EL (cell line): ENCODE results near the gene MLPH.

Experiments used
- DNase-seq: peaks from one replicate; pipeline ENCODE4 v3.0.0-alpha.2; 2016

MLPH gene

DNA sequence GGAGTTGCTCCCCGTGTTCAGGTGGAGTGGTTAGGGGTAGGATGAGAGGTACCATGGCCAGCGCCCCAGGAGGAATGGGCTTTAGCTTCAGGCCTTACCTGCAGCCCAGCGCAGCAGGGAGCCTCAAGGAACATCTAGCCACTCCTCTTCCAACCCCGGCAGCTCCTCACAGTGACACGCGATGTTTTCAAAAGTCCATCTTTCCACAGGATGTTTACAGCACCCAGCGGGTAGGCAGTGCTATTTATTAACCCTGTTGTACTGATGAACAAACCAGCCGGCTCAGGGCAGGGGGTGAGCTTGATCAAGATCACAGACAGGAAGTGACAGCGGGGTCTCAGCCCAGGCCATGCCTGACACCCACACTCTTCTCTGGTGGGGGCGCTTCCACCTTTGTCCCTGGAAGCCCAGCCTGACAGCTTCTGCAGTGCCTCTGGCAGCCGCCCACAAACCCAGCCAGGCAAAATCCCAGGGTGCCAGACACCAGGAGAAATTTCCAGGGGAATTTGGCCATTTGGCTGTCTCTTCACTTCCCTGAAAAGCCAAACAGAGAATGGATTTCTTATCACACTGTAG, 60.9 kb downstream of the MLPH start:
- no peak for DNase-seq

DNA sequence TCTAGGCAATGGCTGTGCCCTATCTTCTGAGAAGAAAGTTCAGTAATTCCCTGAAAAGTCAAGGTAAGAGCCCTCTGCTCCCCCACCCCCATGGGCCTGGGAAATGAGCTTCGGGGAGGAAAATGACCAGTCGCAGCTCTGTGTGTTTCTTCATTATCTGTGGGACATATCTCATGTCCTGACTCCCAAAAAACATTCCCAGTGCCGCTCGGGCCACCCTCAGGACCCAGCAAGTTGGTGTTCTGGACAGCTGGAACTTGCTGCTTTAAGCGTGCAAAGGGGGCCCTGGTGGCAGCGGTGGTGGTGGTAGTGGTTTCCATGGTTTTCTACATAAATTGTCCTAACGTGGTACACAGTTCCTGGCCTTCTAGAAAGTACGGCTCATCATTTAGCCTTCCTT, 62.2 kb downstream of the MLPH start:
- no peak for DNase-seq

GRCh38 chr2:237549643-237550415, 62.8 kb downstream of the MLPH start:
- DNase-seq: no peak

- no peak for DNase-seq
Observed at GRCh38 chr2:237551071-237551574, 64.1 kb downstream of the MLPH start.

DNA sequence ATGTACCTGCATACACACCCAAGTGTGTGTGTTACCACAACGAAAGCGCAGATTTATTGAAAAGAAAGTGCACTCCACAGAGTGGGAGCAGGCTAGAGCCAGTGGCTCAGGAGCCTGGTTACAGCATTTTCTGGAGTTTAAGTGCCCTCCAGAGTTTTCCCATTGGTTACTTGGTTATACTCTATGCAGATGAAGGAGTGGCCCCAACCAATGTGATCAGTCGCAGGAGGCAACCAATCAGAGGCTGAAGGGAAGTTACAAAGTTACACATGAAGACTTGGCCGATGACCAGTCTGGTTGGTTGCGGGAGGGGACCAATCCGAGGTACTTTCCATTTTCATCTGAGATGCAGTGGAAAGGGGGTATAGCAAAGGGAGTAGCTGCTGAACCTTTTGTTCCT, 65.9 kb downstream of the MLPH start:
- DNase-seq: no peak

DNA sequence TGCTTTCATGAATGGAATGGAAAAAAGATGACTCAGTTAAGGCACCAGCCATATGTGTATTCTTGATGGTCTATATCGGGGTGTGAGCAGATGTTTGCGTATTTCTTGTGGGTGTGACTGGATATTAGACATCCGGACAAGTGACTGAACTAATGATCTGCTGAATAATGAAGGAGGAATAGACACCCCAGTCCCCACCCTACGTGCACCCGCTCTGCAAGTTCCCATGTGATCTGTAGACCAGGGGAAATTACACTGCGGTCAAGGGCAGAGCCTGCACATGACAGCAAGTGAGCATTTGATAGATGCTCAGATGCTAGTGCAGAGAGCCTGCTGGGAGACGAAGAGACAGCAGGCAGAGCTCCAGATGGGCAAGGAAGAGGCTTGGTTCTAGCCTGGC, 66.9 kb downstream of the MLPH start:
- no peak for DNase-seq

DNA sequence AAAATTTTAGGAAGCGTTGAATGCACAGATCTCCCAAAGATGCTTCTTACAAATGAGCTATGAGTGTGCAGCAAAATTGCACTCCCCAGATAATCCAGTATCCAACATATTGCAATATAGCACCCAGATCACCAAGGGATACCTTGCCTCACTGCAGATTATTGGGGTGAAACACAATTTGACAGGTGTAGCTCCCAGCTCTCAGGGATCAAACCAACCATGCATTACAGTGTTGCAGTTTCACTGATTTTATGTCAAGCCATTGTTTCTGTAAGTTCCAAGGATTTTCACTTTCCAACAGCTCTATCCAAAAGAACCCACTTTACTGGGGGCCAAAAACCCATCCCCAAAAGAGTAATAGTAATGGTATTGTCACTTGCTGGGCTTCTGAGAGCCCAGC, 68.5 kb downstream of the MLPH start:
- DNase-seq: no peak

DNA sequence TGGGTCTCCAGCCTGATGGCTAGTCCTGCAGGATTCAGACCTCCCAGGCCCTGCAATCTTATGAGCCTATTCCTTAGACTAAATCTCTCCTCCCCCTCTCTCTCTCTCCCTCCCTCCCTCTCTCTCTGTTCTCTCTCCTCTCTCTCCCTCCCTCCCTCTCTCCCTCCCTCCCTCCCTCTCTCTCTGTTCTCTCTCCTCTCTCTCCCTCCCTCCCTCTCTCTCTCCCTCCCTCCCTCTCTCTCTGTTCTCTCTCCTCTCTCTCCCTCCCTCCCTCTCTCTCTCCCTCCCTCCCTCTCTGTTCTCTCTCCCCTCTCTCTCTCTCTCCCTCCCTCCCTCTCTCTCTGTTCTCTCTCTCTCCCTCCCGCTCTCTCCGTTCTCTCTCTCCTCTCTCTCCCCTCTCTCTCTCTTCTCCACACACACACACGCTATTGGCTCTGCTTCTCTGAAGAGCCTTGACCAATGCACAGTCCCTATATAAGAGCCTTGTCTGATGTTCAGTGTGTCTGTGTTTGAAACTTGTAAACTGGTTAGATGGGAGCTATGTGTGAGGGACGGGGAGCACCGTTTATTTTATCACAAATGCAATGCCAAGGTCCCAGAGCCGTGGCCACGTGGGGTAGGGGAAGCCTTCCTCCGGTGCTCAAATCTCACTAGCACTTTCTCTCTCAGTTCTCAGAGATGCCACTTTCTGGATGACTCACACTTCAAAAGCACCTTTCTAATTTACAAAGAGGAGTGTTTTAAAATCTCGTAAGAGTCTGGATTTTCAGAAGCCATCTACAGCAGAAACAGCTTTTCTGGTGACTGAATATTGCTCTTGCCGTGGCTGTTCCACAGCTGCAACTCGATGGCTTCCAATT, 70.0 kb downstream of the MLPH start:
- DNase-seq: no peak

GRCh38 chr2:237557633-237558015, 70.6 kb downstream of the MLPH start:
- no peak for DNase-seq

DNA sequence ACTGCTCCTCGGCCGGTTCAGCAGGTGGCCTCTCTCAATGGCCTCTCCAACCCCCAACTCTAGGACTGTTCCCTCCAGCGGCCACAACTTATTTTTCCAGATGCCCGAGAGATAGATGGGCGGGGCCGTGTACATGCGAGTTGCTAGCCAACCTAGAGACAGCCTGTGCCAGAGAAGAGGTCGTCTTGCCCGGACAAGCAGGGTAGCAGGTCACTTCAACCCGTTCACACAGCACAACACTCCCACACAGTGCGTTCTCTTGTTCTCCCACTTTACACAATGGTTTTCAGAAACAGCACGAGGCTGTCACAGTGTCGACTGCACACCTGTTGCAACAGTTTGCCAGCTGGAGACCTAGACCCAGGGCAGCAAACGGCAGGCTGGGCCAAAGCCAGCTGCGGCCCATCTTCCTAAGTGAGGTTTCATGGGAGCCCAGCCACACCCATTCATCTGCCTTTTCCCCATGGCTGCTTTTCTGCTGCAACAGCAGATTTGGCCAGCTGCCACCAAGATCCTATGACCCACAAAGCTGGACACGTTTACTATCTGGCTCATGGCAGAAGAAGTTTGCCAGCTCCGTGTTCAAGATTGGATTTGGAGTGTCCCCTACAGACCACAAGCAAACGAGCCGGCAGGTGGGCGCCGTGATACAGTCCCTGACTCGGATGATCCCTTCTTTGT, 72.0 kb downstream of the MLPH start:
- peak; percentile 91 for DNase-seq

DNA sequence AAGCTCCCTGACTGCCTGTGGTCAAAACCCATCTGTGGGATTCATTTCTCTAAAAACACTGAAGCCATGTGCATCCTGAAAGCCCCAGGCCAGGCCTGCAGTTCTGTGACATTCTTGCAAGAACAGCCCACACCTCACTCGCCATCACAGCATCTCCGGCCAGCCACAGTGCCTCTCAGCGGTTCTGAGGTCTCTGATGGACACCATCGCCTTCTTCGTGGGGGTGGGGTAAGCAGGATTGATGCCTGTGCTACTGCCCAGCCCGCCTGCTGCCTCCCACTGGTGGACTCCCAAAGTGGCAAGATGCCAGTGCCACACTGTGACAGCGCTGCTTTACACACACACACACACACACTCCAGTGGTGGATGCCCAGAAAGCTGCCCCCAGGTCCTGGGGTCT, 74.2 kb downstream of the MLPH start:
- DNase-seq: no peak

DNA sequence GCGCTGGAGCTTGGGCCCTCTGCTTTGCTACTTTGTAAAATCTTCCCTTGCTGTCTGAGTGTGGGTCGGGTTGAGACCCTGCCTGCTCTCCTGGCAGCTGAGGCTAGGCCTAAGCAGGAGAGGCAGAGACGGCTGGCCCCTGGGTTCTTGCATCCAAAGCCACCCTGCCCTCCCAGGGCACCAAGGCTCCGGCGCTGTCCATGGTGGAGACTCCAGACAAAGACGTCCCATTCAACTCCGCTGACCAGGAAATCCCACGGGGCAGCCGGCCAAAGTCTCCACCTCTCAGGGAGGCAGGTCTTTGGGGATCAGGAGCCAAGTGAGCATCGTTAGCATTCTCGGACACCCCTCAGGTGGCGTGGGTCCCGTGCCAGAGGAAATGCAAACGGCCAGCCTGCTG, 76.8 kb downstream of the MLPH start:
- DNase-seq: peak; percentile 12

DNA sequence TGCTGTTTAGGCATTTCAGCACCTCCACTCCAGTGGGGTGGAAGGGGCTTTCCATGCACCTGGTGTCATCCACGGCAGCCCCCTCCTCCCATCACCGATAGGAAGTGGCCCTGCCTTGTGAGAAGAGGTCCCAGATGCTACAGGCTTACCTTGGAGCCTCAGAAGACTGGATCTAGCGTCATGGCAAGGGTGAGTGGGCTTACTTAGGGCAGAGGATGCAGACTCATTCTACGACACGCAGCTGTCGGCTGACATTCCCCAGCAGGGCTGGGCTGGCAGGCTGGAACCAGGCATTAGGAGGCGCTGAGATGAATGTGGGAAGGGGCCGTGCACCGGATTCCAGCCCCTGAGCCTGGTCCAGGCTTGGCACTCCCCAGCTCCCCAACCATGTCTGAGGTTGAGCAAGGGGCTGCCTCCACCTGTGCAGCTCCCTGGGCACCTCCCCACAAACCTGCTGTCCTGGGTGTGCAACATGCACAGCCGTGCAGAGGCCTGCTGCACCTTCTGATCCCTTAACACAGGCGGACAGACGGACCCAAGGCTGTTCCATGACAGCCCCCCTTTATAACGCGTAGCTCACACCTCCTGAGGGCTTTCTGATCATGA, 77.6 kb downstream of the MLPH start:
- no peak for DNase-seq

DNA sequence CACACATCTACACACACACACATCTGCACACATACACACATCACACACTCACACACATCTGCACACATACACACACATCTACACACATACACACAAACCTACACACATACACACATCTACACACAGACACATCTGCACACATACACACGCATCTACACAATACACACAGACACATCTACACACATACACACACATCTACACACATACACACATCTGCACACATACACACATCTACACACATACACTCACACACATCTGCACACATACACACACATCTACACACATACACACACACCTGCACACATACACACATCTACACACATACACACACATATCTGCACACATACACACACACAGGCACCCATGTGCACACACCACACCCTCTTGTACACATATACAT, 78.9 kb downstream of the MLPH start:
- DNase-seq: no peak

DNA sequence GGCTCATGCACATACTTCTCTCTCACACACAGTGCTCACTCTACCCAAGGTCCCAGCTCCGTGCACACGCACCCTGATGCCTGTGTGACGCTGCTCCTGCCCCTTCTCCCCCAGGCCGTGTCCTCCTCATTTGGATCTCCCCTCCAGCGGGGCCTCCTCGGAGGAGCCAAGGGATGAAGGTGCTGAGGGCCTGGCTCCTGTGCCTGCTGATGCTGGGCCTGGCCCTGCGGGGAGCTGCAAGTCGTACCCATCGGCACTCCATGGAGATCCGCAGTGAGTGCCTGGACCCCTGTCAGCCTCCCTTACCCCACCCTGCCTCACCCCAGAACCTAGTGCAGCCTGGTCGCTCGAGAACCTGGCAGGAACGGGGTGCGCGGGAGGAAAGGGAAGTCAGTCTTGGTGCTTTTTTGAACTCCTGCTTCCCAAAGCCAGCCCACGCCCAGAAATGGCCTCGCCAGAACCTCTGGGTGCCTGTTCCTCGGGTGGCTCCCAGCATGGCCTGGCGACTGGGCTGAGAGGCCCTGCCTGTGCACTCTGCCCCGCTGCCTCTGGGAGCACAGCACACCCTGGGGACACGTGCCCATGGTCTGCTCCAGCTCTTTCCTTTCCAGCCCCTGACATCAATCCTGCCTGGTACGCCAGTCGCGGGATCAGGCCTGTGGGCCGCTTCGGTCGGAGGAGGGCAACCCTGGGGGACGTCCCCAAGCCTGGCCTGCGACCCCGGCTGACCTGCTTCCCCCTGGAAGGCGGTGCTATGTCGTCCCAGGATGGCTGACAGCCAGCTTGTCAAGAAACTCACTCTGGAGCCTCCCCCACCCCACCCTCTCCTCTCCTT, 79.6 kb downstream of the MLPH start, which contains the start of gene PRLH:
Gene PRLH (plus strand): TSS at position 174 of the 835 bp plus-strand sequence. CDS start 0 bp downstream, at position 174.
- DNase-seq: no peak

GRCh38 chr2:237567276-237568029, 80.4 kb downstream of the MLPH start:
- no peak for DNase-seq

DNA sequence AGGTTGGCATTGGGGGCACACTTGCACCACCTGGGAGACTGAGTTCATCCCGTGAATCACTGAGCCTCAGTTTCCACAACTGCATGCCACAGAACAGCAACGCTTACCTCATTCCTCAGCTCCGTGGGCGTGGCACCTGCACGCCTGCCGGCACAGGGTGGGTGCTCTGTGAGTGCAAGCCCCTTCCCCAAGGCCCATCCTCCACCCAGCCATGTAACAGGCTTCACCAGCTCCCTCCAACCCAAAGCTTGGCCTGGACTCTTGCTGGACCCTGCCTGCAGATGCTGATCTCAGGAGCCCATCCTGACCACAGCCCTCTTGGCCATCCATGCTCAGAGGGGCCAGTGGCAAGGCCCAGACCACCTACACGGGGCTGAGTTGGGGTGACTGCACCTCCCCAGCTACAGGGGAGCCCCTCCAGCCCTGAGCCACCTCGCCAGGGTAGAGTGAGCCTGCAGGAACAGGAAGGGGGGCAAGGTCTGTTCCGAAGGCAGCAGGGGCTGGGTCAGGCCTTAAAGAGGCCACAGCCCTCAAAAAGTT, 81.1 kb downstream of the MLPH start:
- no peak for DNase-seq

DNA sequence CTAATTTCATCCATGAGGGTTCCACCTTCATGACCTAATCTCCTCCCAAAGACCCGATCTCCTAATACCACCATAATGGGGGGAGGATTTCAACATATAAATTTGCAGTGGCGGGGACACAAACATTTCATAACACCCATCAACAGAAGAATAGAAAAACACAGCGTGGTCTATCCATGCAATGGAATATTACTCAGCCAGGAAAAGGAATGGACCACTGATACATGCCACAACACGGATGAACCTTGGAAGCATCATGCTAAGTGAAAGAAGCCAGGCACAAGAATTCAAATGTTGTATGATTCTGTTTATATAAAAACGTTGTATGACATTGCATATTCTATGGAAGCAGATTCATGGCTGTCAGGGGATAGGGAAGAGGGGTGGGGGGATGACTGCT, 82.0 kb downstream of the MLPH start:
- DNase-seq: no peak

DNA sequence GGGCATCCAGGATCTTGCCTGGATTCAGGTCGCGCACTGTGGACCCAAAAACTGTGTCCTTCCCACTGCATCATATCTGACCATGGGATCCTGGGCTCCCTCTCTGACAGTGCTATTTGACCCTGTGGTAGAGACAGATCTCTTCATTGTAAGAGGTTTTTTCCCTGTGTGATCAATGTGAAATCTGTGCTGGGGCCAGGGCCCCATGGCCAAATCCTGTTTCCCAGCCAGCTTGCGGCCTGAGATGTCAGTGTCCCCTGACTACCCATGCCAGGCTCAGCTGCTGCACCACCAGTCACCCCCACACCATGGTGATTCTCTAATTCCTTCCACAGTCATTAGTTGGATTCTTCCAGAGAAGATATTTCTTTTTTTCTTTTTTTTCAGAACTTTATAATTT, 82.8 kb downstream of the MLPH start:
- no peak for DNase-seq

DNA sequence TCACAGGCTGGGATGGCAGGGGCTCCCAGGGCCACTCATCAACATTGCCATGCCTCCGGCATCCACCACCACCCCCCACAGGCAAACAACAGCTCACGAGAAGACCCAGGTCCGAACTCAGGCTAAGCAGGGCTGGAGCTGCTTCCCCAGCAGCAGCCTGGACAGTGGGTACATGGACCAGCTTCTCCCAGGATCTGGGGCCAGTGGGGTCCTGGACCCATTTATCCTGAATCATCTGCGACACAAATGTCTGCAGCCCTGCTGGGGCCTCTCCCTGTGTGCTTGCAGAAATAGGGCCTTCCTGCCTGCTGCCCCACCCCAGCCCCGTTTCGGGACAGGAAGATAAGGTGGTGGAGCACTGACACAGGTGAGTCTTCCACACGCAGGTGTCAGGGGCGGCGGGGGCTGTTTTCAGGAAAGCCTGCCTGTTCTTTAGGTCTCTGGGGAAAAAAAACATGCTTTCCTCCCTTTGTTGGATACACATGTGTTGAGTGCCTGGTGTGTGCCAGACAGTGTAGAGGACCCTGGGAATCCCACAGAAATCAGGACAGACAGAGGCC, 83.8 kb downstream of the MLPH start:
- no peak for DNase-seq
